SU-DHL-6 (cell line): Measurements from ENCODE around the gene PEX26.
"Not testable (repeated sequence)": the region's sequence is repeated elsewhere in the genome, so short reads cannot be mapped to it uniquely, and the experiment has no call there.

Source experiments
- H2AFZ ChIP-seq: fragments of 200-600 bp; sonication (generic); 2 replicates; pipeline ENCODE4 v1.6.1; 2014; ENCODE audit warnings: low read depth, mild to moderate bottlenecking, moderate library complexity, mixed read lengths, antibody characterized with exemption, low read length; ENCODE audit not compliant: severe bottlenecking
- H3F3A ChIP-seq: fragments of 200-600 bp; shearing (Covaris generic); 2 replicates; pipeline ENCODE4 v1.6.0; 2016; ENCODE audit warnings: antibody characterized with exemption, mild to moderate bottlenecking; ENCODE audit not compliant: insufficient read depth
- H3K27ac ChIP-seq: fragments of 200-600 bp; sonication (generic); 2 replicates; pipeline ENCODE4 v1.5.1; 2016; ENCODE audit warnings: low read depth, mild to moderate bottlenecking, low read length, moderate library complexity, mixed read lengths
- H3K27me3 ChIP-seq: fragments of 200-600 bp; sonication (generic), shearing (Covaris generic); 2 replicates; pipeline ENCODE4 v1.6.0; 2014; ENCODE audit warnings: mild to moderate bottlenecking, low read length
- H3K36me3 ChIP-seq: fragments of 200-600 bp; sonication (generic); 2 replicates; pipeline ENCODE4 v1.6.1; 2014; ENCODE audit warnings: mild to moderate bottlenecking, low read length, mixed read lengths
- H3K4me2 ChIP-seq: fragments of 300-600, 200-600 bp; shearing (Covaris generic), sonication (generic); 2 replicates; pipeline ENCODE4 v1.6.0; 2014; ENCODE audit warnings: low read length, low read depth, mild to moderate bottlenecking; ENCODE audit not compliant: poor library complexity, severe bottlenecking
- H3K4me3 ChIP-seq: fragments of 200-600 bp; sonication (generic); 2 replicates; pipeline ENCODE4 v1.5.1; 2014; ENCODE audit warnings: antibody characterized with exemption, low read length, mild to moderate bottlenecking, mixed read lengths; ENCODE audit not compliant: insufficient read depth, poor library complexity, severe bottlenecking
- H3K79me2 ChIP-seq: fragments of 200-600 bp; sonication (generic); 2 replicates; pipeline ENCODE4 v1.6.1; 2014; ENCODE audit warnings: mild to moderate bottlenecking, low read length, moderate library complexity; ENCODE audit not compliant: insufficient read depth
- H3K9ac ChIP-seq: fragments of 200-600 bp; sonication (generic); 2 replicates; pipeline ENCODE4 v1.7.0; 2014; ENCODE audit warnings: mild to moderate bottlenecking, low read length
- H3K9me2 ChIP-seq: fragments of 200-600 bp; sonication (generic); replicated peaks from 2 replicates; pipeline ENCODE4 v1.6.1; 2014; ENCODE audit warnings: low read length; ENCODE audit not compliant: insufficient read depth
- H3K9me3 ChIP-seq: fragments of 200-600 bp; sonication (generic); 2 replicates; pipeline ENCODE4 v1.6.1; 2014; ENCODE audit warnings: low read length, mixed read lengths; ENCODE audit not compliant: insufficient read depth
- H4K20me1 ChIP-seq: fragments of 200-600 bp; sonication (generic); 2 replicates; pipeline ENCODE4 v1.6.1; 2014; ENCODE audit warnings: low read depth, mild to moderate bottlenecking, antibody characterized with exemption, low read length, moderate library complexity, mixed read lengths
- EZH2phosphoT487 ChIP-seq: fragments of 200-600 bp; sonication (generic), shearing (Covaris generic); conservative IDR thresholded peaks from 2 replicates; pipeline ENCODE4 v1.6.1; 2018; ENCODE audit warnings: mild to moderate bottlenecking, antibody characterized with exemption, low read length, moderate library complexity, mixed read lengths
- TF ChIP-seq, protein P1 (sequence below): fragments of 200-600 bp; sonication (generic); IDR thresholded peaks from one replicate; pipeline ENCODE4 v1.5.1; 2017; ENCODE audit warnings: antibody characterized with exemption, mild to moderate bottlenecking, low read length, moderate library complexity; ENCODE audit not compliant: insufficient read depth, poor library complexity, severe bottlenecking

PEX26 gene

DNA sequence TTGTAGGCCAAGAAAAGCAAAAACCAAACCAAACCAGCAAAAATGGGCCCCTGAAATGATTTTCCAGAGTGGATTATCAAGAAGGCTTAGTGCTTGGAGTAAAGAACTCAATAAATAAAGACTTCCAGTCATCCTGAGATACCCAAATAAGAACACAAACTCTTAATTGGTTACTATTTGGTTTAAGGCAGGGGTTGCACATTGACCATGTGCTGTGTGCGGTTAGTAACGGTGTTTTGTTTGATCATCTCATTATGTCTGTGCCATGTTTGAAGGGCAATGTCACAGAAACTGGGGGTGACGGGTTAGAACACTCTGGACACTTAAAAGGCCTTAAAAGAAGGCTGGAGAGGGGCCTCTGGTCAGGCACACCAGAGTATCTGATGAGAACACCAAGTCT, 43.7 kb upstream of the PEX26 start:
- H2AFZ ChIP-seq, result no peak overlapping the region
- TF ChIP-seq, protein P1, sequence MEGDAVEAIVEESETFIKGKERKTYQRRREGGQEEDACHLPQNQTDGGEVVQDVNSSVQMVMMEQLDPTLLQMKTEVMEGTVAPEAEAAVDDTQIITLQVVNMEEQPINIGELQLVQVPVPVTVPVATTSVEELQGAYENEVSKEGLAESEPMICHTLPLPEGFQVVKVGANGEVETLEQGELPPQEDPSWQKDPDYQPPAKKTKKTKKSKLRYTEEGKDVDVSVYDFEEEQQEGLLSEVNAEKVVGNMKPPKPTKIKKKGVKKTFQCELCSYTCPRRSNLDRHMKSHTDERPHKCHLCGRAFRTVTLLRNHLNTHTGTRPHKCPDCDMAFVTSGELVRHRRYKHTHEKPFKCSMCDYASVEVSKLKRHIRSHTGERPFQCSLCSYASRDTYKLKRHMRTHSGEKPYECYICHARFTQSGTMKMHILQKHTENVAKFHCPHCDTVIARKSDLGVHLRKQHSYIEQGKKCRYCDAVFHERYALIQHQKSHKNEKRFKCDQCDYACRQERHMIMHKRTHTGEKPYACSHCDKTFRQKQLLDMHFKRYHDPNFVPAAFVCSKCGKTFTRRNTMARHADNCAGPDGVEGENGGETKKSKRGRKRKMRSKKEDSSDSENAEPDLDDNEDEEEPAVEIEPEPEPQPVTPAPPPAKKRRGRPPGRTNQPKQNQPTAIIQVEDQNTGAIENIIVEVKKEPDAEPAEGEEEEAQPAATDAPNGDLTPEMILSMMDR, result no peak
- no peak for TF ChIP-seq EZH2phosphoT487
- H3K36me3 ChIP-seq, result no peaks in the 10 kb centered on the region
- H4K20me1 ChIP-seq, result no peaks in the 10 kb centered on the region
- H3K79me2 ChIP-seq, result no peaks in the 10 kb centered on the region
- H3K27ac ChIP-seq, result no peak overlapping the region
- no peak overlapping the region for H3K4me3 ChIP-seq
- H3K9me2 ChIP-seq, result no peaks in the 10 kb centered on the region
- H3K4me2 ChIP-seq, result no peak overlapping the region
- H3K9ac ChIP-seq, result no peak overlapping the region
- H3K9me3 ChIP-seq, result no peaks in the 10 kb centered on the region
- H3F3A ChIP-seq, result no peaks in the 10 kb centered on the region
- no peaks in the 10 kb centered on the region for H3K27me3 ChIP-seq

DNA sequence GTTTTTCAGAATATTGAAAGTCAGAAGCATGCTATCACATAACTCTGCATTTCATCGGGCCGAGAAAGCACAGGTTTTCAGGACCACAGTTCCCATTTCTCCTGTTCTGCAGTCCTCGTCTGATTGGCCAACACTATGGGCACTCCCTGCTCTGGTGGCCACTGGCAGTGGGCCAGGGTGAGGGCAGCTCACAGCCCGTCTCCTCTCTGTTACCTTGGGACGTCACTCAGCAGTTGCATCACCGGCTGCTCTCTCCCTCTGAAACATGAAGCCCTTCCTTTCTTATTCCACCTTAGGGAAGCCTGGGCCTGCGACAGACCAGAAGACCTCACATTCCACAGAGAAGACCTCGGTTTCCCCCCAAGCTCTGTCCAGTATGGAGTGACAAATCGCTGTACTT, 42.0 kb upstream of the PEX26 start:
- no peak overlapping the region for H3K9ac ChIP-seq
- no peaks in the 10 kb centered on the region for H3K79me2 ChIP-seq
- H4K20me1 ChIP-seq, result no peaks in the 10 kb centered on the region
- H3K9me2 ChIP-seq, result no peaks in the 10 kb centered on the region
- no peak overlapping the region for H2AFZ ChIP-seq
- H3K36me3 ChIP-seq, result no peaks in the 10 kb centered on the region
- no peak for TF ChIP-seq EZH2phosphoT487
- TF ChIP-seq, protein P1, result no peak
- no peak overlapping the region for H3K4me2 ChIP-seq
- no peaks in the 10 kb centered on the region for H3F3A ChIP-seq
- H3K9me3 ChIP-seq, result no peaks in the 10 kb centered on the region
- H3K27ac ChIP-seq, result no peak overlapping the region
- no peaks in the 10 kb centered on the region for H3K27me3 ChIP-seq
- no peak overlapping the region for H3K4me3 ChIP-seq

DNA sequence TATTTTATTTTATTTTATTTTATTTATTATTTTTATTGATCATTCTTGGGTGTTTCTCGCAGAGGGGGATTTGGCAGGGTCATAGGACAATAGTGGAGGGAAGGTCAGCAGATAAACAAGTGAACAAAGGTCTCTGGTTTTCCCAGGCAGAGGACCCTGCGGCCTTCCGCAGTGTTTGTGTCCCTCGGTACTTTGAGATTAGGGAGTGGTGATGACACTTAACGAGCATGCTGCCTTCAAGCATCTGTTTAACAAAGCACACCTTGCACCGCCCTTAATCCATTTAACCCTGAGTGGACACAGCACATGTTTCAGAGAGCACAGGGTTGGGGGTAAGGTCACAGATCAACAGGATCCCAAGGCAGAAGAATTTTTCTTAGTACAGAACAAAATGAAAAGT, 36.9 kb upstream of the PEX26 start:
- H3F3A ChIP-seq, H4K20me1 ChIP-seq, H3K9me3 ChIP-seq, H3K36me3 ChIP-seq, H2AFZ ChIP-seq, H3K9ac ChIP-seq, H3K4me2 ChIP-seq, H3K4me3 ChIP-seq, H3K9me2 ChIP-seq, H3K27me3 ChIP-seq, H3K79me2 ChIP-seq, H3K27ac ChIP-seq: not testable (repeated sequence)

DNA sequence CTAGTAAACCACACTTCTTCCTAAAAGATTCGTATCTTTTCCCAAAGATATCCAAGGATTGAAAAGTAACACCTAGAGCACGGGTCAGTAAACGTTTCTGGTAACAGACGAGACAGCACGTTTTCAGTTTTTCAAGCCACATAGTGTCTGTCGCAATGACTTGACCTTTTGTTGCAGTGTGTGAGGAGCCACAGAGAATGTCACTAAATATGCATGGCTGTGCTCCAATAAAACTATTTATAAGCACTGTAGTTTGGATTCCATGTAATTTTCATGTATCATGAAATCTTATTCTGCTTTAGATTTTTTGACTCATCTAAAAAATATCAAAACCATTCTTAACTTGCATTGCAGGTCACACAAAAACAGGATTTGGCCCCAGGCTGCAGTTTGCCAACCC, 35.1 kb upstream of the PEX26 start:
- Histone ChIP-seq H3K9me3 (no peaks in the 10 kb centered on the region), H3K9me2 (no peaks in the 10 kb centered on the region), H3K36me3 (no peaks in the 10 kb centered on the region), H4K20me1 (no peaks in the 10 kb centered on the region), H3K27ac (no peak overlapping the region), H3K27me3 (no peaks in the 10 kb centered on the region), H3K4me3 (no peak overlapping the region), H3K79me2 (no peaks in the 10 kb centered on the region), H3K4me2 (no peak overlapping the region), H3K9ac (no peak overlapping the region), H3F3A (no peaks in the 10 kb centered on the region), H2AFZ (no peak overlapping the region)
- no peak for TF ChIP-seq EZH2phosphoT487
